ENCODE data around the gene HGF.

Gene HGF

GRCh38 chr7:81719865-81720264 lies 50.0 kb downstream of the HGF start:
- DNase-seq (ENCODE audit: low read depth), result no peak

GRCh38 chr7:81715984-81716588 lies 53.8 kb downstream of the HGF start:
- DNase-seq (ENCODE audit: low read depth), result no peak

GRCh38 chr7:81714306-81714705 lies 55.5 kb downstream of the HGF start:
- no peak for DNase-seq (ENCODE audit: low read depth)

- no peak for DNase-seq (ENCODE audit: low read depth)
These were observed 59.1 kb downstream of the HGF start for GRCh38 chr7:81710751-81711150.

- DNase-seq (ENCODE audit: low read depth), result no peak
These were observed 60.0 kb downstream of the HGF start for GRCh38 chr7:81709836-81710235.

- no peak for DNase-seq (ENCODE audit: low read depth)
These were observed 61.9 kb downstream of the HGF start for GRCh38 chr7:81707966-81708365.

- no peak for DNase-seq (ENCODE audit: low read depth)
These were observed 62.7 kb downstream of the HGF start for GRCh38 chr7:81707196-81707595.

GRCh38 chr7:81705206-81705605 lies 64.6 kb downstream of the HGF start:
- no peak for DNase-seq (ENCODE audit: low read depth)

GRCh38 chr7:81704595-81704994 lies 65.3 kb downstream of the HGF start:
- no peak for DNase-seq (ENCODE audit: low read depth)

GRCh38 chr7:81698965-81699364 lies 70.9 kb downstream of the HGF start:
- no peak for DNase-seq (ENCODE audit: low read depth)

GRCh38 chr7:81694711-81695110 lies 75.1 kb downstream of the HGF start:
- DNase-seq (ENCODE audit: low read depth), result no peak

- DNase-seq (ENCODE audit: low read depth), result no peak
These were observed 76.0 kb downstream of the HGF start for GRCh38 chr7:81693894-81694293.

GRCh38 chr7:81693080-81693479 lies 76.8 kb downstream of the HGF start:
- DNase-seq (ENCODE audit: low read depth), result no peak

GRCh38 chr7:81692146-81692905 lies 77.5 kb downstream of the HGF start:
- no peak for DNase-seq (ENCODE audit: low read depth)

- DNase-seq (ENCODE audit: low read depth), result no peak
These were observed 78.5 kb downstream of the HGF start for GRCh38 chr7:81691199-81691821.

GRCh38 chr7:81690688-81691087 lies 79.2 kb downstream of the HGF start:
- DNase-seq (ENCODE audit: low read depth), result no peak

GRCh38 chr7:81690251-81690650 lies 79.6 kb downstream of the HGF start:
- DNase-seq (ENCODE audit: low read depth), result no peak

- DNase-seq (ENCODE audit: low read depth), result no peak
These were observed 81.0 kb downstream of the HGF start for GRCh38 chr7:81688622-81689411.

GRCh38 chr7:81687062-81687461 lies 82.8 kb downstream of the HGF start:
- DNase-seq (ENCODE audit: low read depth), result no peak

- DNase-seq (ENCODE audit: low read depth), result no peak
These were observed 84.5 kb downstream of the HGF start for GRCh38 chr7:81685270-81685868.

GRCh38 chr7:81684514-81685269 lies 85.2 kb downstream of the HGF start:
- DNase-seq (ENCODE audit: low read depth), result no peak
